Hematopoietic multipotent progenitor cell treated with erythropoietin and hydrocortisone succinate and interleukin-3 and kit ligand, for 4 days (in vitro differentiated cells): ENCODE measurements around the gene SLC25A34.
"Not testable (repeated sequence)": the region's sequence is repeated elsewhere in the genome, so short reads cannot be mapped to it uniquely, and the experiment has no call there.

Source experiments
- DNase-seq: peaks from one replicate; pipeline ENCODE4 v3.0.0-alpha.2; 2015

SLC25A34 gene

GRCh38 chr1:15736038-15736891 is at the start of gene SLC25A34:
Gene SLC25A34 (plus strand): TSS chr1:15736258. CDS start chr1:15736486, 228 bp downstream.
- no peak for DNase-seq

GRCh38 chr1:15687446-15687845 is 48.6 kb upstream of the SLC25A34 start:
- DNase-seq: no peak

GRCh38 chr1:15690317-15690716 is 45.7 kb upstream of the SLC25A34 start:
- no peak for DNase-seq

- DNase-seq: no peak
Measured at GRCh38 chr1:15691434-15692032, 44.5 kb upstream of the SLC25A34 start.

- DNase-seq: peak; percentile 38
Measured at GRCh38 chr1:15692121-15692682, 43.9 kb upstream of the SLC25A34 start.

DNA sequence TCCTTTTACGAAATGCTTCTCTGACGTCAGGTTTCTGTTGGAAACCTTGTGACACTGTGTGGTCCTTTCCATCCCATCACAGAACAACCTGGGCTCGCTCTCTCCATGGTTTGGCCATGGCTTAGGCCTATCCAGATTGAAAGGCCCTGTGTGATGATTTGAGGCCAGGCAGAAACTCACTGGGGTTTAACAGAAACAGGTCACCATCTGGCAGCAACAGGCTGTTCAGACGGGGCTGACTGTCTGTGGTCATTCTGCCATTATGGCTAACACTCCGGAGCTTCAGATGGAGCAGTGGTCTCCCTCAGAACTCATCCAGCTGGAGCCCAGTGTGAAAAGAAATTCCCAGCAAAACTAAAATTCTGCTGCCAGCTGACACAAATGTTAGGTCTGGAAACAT is 42.7 kb upstream of the SLC25A34 start:
- DNase-seq: no peak

DNA sequence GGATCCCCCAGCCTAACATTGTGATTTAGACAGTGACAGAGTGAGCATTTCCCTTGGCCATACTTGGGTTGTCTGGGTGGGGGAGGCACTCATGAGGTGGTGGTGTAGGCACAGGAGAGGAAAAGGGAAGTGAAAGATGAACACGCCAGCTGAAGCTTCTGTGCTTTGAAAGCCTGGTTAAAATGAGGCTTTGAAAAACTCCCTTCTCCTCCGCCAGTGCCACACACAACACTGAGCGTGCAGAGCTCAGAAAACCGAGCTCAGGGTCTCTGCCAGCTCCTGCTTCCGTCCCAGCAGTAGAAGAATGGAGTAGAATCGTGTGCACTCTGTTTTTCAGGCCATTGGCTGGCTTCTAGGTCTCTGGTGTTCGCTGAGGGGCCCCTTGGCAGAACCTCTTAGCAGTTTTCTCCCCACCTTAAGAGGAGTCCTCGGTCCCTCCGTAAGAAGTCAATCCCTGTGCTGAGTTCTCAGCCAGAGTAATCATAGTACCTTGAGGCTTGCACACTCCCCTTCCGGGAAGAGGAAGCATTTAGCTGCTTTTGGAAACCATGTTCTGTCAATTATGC is 39.0 kb upstream of the SLC25A34 start:
- peak; percentile 84 for DNase-seq

- DNase-seq: no peak
Measured at GRCh38 chr1:15698201-15698600, 37.9 kb upstream of the SLC25A34 start.

DNA sequence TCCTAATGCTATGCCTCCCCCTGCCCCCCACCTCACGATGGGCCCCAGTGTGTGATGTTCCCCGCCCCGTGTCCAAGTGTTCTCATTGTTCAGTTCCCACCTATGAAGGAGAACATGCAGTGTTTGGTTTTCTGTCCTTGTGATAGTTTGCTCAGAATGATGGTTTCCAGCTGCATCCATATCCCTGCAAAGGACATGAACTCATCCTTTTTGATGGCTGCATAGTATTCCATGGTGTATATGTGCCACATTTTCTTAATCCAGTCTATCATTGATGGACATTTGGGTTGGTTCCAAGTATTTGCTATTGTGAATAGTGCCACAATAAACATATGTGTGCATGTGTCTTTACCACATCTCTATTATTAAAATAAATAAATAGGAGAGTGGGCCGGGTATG is 36.7 kb upstream of the SLC25A34 start:
- DNase-seq: not testable (repeated sequence)

- DNase-seq: no peak
Measured at GRCh38 chr1:15700508-15700907, 35.5 kb upstream of the SLC25A34 start.

GRCh38 chr1:15701784-15702183 is 34.3 kb upstream of the SLC25A34 start:
- DNase-seq: no peak

DNA sequence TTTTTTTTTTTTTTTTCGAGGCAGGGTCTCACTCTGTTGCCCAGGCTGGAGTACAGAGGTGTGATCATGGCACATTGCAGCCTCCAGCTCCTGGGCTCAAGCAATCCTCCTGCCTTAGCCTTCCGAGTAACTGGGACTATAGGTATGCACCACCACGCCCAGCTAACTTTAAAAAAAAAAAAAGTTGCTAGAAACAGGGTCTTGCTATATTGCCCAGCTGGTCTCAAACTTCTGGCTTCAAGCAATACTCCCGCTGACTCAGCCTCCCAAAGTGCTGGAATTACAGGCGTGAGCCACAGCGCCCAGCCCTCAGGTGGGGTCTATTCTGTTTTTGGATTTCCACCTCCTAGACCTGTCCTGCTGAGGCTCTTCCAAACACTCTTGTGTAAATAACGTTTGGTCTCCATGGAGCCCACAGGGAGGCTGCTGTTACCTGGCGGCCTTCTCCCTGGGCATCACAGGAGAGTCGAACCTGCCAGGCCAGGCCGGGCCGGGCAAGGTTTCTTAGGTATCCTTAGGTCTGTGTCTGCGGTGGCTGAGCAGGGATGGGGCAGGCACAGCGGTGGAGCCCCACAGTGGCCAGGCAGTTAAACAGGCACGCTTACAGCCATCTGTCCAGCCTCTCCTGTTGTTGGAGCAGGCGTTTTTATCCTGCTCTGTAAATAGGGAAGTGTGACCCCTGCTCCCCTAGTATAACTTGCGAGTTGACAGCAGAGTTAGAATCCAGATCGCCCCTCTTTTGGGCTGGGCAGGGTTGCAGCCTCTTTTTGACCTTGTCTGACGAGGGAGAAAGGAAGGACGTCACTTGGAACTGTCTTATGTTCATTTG is 33.1 kb upstream of the SLC25A34 start:
- peak; percentile 25 for DNase-seq

DNA sequence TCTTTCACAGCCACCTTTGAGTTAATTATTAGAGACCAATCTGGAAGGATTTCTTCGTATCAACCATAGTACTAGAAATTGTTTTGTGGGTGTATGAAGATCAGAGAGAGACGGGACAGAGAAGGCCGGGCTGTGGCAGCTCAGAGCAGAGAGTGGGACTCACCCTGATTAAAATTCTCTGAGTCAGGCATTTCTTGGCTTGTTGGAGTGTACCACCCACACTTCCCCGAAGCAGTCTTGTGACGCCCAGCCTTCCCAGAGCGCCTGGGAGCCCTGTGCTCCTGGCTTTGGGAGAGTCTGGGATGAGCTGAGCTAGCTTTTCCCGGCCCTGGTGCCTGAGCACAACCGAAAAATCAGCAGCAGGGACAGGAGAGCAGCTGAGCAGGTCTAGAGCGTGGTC is 32.5 kb upstream of the SLC25A34 start:
- DNase-seq: no peak

- DNase-seq: no peak
Measured at GRCh38 chr1:15704526-15705183, 31.4 kb upstream of the SLC25A34 start.

DNA sequence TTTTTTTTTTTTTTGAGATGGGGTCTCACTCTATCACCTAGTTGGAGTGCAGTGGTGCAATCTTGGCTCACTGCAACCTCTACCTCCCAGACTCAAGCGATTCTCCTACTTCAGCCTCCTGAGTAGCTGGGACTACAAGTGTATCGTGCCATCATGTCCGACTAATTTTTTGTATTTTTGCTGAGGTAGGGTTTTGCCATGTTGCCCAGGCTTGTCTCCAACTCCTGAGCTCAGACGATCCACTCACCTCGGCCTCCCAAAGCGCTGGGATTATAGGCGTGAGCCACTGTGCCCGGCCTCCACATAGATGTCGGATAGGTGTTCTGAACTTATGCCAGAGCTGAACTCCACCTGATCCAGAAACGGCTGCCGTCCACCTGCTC is 30.9 kb upstream of the SLC25A34 start:
- no peak for DNase-seq

GRCh38 chr1:15706751-15707150 is 29.3 kb upstream of the SLC25A34 start:
- DNase-seq: no peak

GRCh38 chr1:15707239-15707925 is 28.7 kb upstream of the SLC25A34 start:
- no peak for DNase-seq

DNA sequence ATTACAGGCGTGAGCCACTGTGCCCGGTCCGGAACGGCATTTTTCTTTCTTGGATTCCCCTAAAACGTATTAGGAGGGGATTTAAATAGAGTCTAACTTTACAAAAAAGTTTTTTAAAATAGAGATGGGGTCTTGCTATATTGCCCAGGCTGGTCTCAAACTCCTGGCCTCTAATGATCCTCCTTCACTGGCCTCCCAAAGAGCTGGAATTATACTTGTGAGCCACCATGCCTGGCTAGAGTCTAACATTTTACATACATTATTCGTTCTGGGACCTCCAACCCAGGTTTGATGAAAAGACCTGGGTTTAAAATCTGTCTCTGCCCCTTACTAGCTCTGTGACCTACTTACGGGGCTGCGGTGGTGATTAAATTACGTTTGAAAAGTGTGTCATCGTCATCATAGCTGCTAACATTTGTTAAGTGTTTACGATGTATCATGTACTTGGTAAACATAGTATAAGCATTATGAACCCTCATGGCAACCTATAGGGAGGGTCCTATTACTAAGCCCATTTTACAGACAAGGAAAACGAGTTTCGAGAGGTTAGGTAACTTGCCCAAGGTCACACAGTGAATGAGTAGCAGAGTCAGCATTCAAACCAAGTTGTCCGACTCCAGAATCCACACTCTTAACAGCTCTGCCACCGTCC is 27.4 kb upstream of the SLC25A34 start:
- DNase-seq: no peak

GRCh38 chr1:15709226-15709625 is 26.8 kb upstream of the SLC25A34 start:
- no peak for DNase-seq

- DNase-seq: no peak
Measured at GRCh38 chr1:15712168-15712567, 23.9 kb upstream of the SLC25A34 start.
